ENCODE results near the gene UGT2A2.
"Not testable (repeated sequence)": the region's sequence is repeated elsewhere in the genome, so short reads cannot be mapped to it uniquely, and the experiment has no call there.

The UGT2A2 gene

GRCh38 chr4:69639542-69639941, at the start of gene UGT2A2:
TSS of gene UGT2A2 (minus strand) at chr4:69639642. CDS start at chr4:69639640, 2 bp downstream.
- DNase-seq (ENCODE audit: low read depth): no peak

- DNase-seq (ENCODE audit: low read depth): no peak
Measured at GRCh38 chr4:69684804-69685203, 45.4 kb upstream of the UGT2A2 start.

- DNase-seq (ENCODE audit: low read depth): no peak
Measured at GRCh38 chr4:69668680-69669079, 29.2 kb upstream of the UGT2A2 start.

- not testable (repeated sequence) for DNase-seq (ENCODE audit: low read depth)
Measured at GRCh38 chr4:69664009-69664408, 24.6 kb upstream of the UGT2A2 start.

- not testable (repeated sequence) for DNase-seq (ENCODE audit: low read depth)
Measured at GRCh38 chr4:69661130-69661803, 21.8 kb upstream of the UGT2A2 start.

- DNase-seq (ENCODE audit: low read depth): no peak
Measured at GRCh38 chr4:69658133-69658532, 18.7 kb upstream of the UGT2A2 start.

GRCh38 chr4:69656653-69657158, 17.3 kb upstream of the UGT2A2 start:
- DNase-seq (ENCODE audit: low read depth): no peak

GRCh38 chr4:69653147-69653546, 13.7 kb upstream of the UGT2A2 start, which contains the start of gene UGT2A1:
TSS of gene UGT2A1 (minus strand) at chr4:69653247. CDS start at chr4:69647644, 5,603 bp downstream.
- no peak for DNase-seq (ENCODE audit: low read depth)

GRCh38 chr4:69650872-69651271, 11.4 kb upstream of the UGT2A2 start:
- DNase-seq (ENCODE audit: low read depth): no peak

GRCh38 chr4:69649629-69650028, 10.2 kb upstream of the UGT2A2 start:
- no peak for DNase-seq (ENCODE audit: low read depth)

GRCh38 chr4:69649207-69649606, 9.8 kb upstream of the UGT2A2 start:
- DNase-seq (ENCODE audit: low read depth): no peak

GRCh38 chr4:69642961-69643360, 3.5 kb upstream of the UGT2A2 start:
- DNase-seq (ENCODE audit: low read depth): no peak

- no peak for DNase-seq (ENCODE audit: low read depth)
Measured at GRCh38 chr4:69640289-69640688, 847 bp upstream of the UGT2A2 start.

- DNase-seq (ENCODE audit: low read depth): no peak
Measured at GRCh38 chr4:69617083-69617694, 22.3 kb downstream of the UGT2A2 start.

- no peak for DNase-seq (ENCODE audit: low read depth)
Measured at GRCh38 chr4:69610484-69610883, 29.0 kb downstream of the UGT2A2 start.

GRCh38 chr4:69601065-69601464, 38.4 kb downstream of the UGT2A2 start:
- DNase-seq (ENCODE audit: low read depth): no peak

GRCh38 chr4:69600013-69600412, 39.4 kb downstream of the UGT2A2 start:
- DNase-seq (ENCODE audit: low read depth): no peak

- no peak for DNase-seq (ENCODE audit: low read depth)
Measured at GRCh38 chr4:69594382-69594781, 45.1 kb downstream of the UGT2A2 start.

GRCh38 chr4:69591364-69591763, 48.1 kb downstream of the UGT2A2 start:
- no peak for DNase-seq (ENCODE audit: low read depth)

GRCh38 chr4:69589884-69590283, 49.6 kb downstream of the UGT2A2 start:
- DNase-seq (ENCODE audit: low read depth): no peak

- no peak for DNase-seq (ENCODE audit: low read depth)
Measured at GRCh38 chr4:69584135-69584534, 55.3 kb downstream of the UGT2A2 start.

- no peak for DNase-seq (ENCODE audit: low read depth)
Measured at GRCh38 chr4:69583543-69583942, 55.9 kb downstream of the UGT2A2 start.

GRCh38 chr4:69577245-69577644, 62.2 kb downstream of the UGT2A2 start:
- no peak for DNase-seq (ENCODE audit: low read depth)
